Measurements from ENCODE around the gene TCHH.

TCHH gene

GRCh38 chr1:152115344-152115743 is at the start of gene TCHH:
Gene TCHH (minus strand): TSS chr1:152115444. CDS start chr1:152114080, 1,364 bp downstream.
- DNase-seq (ENCODE audit: insufficient read length, low spot score) (no peak), FAIRE-seq (no peak)
- TF ChIP-seq, protein P1, sequence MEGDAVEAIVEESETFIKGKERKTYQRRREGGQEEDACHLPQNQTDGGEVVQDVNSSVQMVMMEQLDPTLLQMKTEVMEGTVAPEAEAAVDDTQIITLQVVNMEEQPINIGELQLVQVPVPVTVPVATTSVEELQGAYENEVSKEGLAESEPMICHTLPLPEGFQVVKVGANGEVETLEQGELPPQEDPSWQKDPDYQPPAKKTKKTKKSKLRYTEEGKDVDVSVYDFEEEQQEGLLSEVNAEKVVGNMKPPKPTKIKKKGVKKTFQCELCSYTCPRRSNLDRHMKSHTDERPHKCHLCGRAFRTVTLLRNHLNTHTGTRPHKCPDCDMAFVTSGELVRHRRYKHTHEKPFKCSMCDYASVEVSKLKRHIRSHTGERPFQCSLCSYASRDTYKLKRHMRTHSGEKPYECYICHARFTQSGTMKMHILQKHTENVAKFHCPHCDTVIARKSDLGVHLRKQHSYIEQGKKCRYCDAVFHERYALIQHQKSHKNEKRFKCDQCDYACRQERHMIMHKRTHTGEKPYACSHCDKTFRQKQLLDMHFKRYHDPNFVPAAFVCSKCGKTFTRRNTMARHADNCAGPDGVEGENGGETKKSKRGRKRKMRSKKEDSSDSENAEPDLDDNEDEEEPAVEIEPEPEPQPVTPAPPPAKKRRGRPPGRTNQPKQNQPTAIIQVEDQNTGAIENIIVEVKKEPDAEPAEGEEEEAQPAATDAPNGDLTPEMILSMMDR (IDR thresholded peaks at IDR 0.05; ENCODE audit: insufficient read depth, missing control alignments): no peak

GRCh38 chr1:152164517-152165136 is 49.4 kb upstream of the TCHH start:
- DNase-seq (ENCODE audit: insufficient read length, low spot score) (no peak), FAIRE-seq (no peak)
- TF ChIP-seq, protein P1 (IDR thresholded peaks at IDR 0.05; ENCODE audit: insufficient read depth, missing control alignments): no peak

DNA sequence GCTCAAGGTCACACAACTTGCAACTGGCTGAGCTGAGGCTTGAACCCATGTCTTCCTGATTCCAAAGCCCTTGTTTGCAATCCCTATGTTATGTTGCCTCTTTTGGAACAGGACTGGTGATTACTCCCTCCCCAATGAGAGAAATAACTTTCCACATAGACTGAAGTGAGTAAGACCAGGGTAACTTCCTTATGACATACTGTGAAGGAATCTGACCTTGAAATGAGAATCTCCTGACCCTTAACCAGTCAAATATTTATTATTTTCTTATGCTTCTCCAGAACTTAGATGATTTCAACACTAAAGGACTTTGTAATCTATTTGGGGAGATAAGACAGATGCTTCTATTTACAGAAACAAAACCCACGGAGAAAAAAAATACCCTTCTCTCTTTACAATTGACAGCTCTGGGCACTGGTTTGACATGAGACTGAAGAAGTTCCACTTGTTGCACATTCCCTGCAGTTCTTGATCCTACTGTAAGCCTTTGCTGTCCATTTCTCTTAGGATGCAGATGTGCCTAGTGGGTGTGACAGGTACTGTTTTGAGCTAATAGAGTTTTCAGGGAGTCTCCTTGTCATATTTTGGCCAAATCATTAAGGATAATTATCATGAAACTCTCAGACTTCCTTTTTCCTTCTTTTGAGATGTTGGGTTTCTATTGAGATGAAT is 47.7 kb upstream of the TCHH start:
- TF ChIP-seq, protein P1 (IDR thresholded peaks at IDR 0.05; ENCODE audit: insufficient read depth, missing control alignments): no peak
- no peak for FAIRE-seq

GRCh38 chr1:152160576-152160975 is 45.3 kb upstream of the TCHH start:
- FAIRE-seq (no peak), DNase-seq (ENCODE audit: insufficient read length, low spot score) (no peak)
- TF ChIP-seq, protein P1 (IDR thresholded peaks at IDR 0.05; ENCODE audit: insufficient read depth, missing control alignments): no peak

More for the DNA sequence above, 47.7 kb upstream of the TCHH start:
- DNase-seq (ENCODE audit: insufficient read length, low spot score): no peak

DNA sequence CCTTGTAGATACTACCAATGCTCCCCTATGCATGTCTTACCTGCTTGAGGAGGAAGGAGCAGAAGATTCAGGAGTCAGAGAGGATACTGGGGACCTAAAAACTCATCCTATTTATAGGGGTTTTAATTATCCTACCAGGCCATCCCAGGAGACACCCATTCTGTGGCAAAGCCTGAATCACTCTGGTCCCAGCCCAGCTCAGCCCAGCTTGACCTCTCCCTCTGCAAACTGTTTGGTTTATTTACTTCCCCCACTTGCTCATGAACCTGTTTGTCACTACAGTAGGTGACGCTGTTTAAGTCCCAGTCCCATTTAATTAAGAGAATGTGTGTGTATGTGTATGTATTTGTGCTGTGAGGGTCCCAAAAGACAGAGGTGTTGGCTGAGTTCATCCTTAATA is 43.9 kb upstream of the TCHH start, which contains the start of gene RPTN:
RPTN (minus strand) TSS at position 85 of the 400 bp plus-strand sequence. CDS start 1,339 bp downstream, outside the sequence.
- FAIRE-seq (no peak), DNase-seq (ENCODE audit: insufficient read length, low spot score) (no peak)
- TF ChIP-seq, protein P1 (IDR thresholded peaks at IDR 0.05; ENCODE audit: insufficient read depth, missing control alignments): no peak

DNA sequence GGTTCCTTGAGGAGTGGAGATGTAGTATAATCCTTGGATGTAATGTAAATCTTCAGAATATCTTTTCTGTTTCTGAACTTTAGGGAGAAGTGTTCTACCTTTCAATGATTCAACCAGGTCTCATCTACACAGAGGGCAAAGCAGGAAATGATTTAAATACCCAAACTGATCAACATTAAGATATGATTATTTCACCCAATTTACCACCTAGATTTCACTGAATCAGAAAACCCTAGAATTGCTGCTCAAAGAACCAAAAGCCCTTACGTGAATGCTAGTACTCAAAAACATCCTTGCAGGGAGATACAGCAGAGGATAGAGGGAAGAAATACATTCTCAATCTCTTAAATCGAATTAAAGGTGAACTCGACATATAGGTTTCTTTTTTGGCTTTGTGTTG is 38.8 kb upstream of the TCHH start:
- DNase-seq (ENCODE audit: insufficient read length, low spot score) (no peak), FAIRE-seq (no peak)
- TF ChIP-seq, protein P1 (IDR thresholded peaks at IDR 0.05; ENCODE audit: insufficient read depth, missing control alignments): no peak

DNA sequence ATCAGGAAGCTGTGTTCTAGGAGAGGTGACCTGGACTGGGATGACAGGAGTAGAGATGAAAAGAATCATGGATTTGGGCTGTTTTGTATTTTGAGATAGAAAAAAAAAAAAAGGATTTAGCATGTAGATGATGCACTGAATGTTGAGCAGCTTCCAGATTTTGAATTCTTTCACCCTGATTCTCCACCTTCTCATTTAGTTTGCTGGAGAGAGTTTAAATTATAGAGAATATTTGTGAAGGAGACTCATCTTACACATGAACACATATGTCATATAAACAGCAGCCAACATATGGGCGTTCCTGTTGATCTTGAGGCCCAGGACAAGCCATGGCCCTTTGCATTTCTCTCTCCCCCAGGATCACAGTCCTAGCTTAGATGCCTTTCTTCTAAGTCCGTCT is 36.4 kb upstream of the TCHH start:
- DNase-seq (ENCODE audit: insufficient read length, low spot score) (no peak), FAIRE-seq (no peak)
- TF ChIP-seq, protein P1 (IDR thresholded peaks at IDR 0.05; ENCODE audit: insufficient read depth, missing control alignments): no peak
